ENCODE results near the gene NECTIN4.

Gene NECTIN4

GRCh38 chr1:161082996-161083747 is 6.2 kb downstream of the NECTIN4 start:
- peak; percentile 38 for DNase-seq (ENCODE audit: extremely low read depth, low read depth)
- TF ChIP-seq, protein P1, sequence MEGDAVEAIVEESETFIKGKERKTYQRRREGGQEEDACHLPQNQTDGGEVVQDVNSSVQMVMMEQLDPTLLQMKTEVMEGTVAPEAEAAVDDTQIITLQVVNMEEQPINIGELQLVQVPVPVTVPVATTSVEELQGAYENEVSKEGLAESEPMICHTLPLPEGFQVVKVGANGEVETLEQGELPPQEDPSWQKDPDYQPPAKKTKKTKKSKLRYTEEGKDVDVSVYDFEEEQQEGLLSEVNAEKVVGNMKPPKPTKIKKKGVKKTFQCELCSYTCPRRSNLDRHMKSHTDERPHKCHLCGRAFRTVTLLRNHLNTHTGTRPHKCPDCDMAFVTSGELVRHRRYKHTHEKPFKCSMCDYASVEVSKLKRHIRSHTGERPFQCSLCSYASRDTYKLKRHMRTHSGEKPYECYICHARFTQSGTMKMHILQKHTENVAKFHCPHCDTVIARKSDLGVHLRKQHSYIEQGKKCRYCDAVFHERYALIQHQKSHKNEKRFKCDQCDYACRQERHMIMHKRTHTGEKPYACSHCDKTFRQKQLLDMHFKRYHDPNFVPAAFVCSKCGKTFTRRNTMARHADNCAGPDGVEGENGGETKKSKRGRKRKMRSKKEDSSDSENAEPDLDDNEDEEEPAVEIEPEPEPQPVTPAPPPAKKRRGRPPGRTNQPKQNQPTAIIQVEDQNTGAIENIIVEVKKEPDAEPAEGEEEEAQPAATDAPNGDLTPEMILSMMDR (IDR thresholded peaks at IDR 0.05; ENCODE audit: low read depth, low read length, missing control alignments), result no peak
- H3K4me3 ChIP-seq (replicated peaks; ENCODE audit: low read depth, low read length), result no peak overlapping the region

- TF ChIP-seq, protein P1 (IDR thresholded peaks at IDR 0.05; ENCODE audit: low read depth, low read length, missing control alignments), result no peak
- DNase-seq (ENCODE audit: extremely low read depth, low read depth), result no peak
- no peak overlapping the region for H3K4me3 ChIP-seq (replicated peaks; ENCODE audit: low read depth, low read length)
These were observed 6.9 kb downstream of the NECTIN4 start for GRCh38 chr1:161082483-161082882.

DNA sequence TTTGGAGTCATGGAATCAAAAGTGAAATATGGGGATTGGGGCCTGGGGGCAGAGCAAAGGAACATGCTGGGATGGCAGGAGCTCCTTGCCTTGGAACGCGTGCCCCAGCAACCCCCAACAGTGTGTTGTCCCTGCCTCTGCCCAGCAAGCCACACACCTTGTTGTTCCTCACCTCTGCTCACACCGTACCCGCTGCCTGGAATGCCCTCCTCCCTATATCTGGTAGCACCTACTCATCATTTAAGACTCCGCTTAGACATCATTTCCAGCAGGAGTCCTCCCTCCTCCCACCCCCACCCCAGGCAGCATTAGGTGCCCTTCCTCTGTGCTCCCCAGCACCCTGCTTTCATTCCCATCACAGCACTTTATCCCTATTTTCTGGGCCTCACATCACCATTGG is 7.8 kb downstream of the NECTIN4 start:
- no peak for DNase-seq (ENCODE audit: extremely low read depth, low read depth)
- H3K4me3 ChIP-seq (replicated peaks; ENCODE audit: low read depth, low read length), result no peak overlapping the region
- TF ChIP-seq, protein P1 (IDR thresholded peaks at IDR 0.05; ENCODE audit: low read depth, low read length, missing control alignments), result no peak

- TF ChIP-seq, protein P1 (IDR thresholded peaks at IDR 0.05; ENCODE audit: low read depth, low read length, missing control alignments), result no peak
- DNase-seq (ENCODE audit: extremely low read depth, low read depth), result no peak
These were observed 8.6 kb downstream of the NECTIN4 start for GRCh38 chr1:161080441-161081405.

GRCh38 chr1:161079436-161080110 is 9.8 kb downstream of the NECTIN4 start:
- TF ChIP-seq, protein P1 (IDR thresholded peaks at IDR 0.05; ENCODE audit: low read depth, low read length, missing control alignments), result no peak
- H3K4me3 ChIP-seq (replicated peaks; ENCODE audit: low read depth, low read length), result no peak overlapping the region
- no peak for DNase-seq (ENCODE audit: extremely low read depth, low read depth)

More at GRCh38 chr1:161080441-161081405, 8.6 kb downstream of the NECTIN4 start:
- no peak overlapping the region for H3K4me3 ChIP-seq (replicated peaks; ENCODE audit: low read depth, low read length)

DNA sequence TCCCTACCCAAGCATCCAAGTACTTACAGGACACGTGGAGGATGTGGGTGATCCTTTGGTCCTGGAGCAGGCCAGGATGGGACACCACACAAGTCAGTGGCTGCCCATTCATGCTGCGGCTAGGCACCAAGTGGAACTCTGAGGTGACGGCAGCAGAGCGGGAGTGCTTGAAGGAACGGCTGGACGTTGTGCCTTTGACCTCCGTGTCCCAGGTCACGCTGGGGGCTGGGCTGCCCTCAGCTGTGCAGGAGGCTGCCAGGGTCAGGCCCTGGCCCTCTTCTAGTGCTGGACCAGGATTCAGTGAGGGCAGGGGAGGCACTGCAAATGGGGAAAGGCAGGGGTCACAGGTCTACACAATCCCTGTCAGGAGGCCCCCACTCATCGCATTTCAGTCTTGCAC is 11.9 kb downstream of the NECTIN4 start:
- TF ChIP-seq, protein P1 (IDR thresholded peaks at IDR 0.05; ENCODE audit: low read depth, low read length, missing control alignments), result no peak
- H3K4me3 ChIP-seq (replicated peaks; ENCODE audit: low read depth, low read length), result no peak overlapping the region
- no peak for DNase-seq (ENCODE audit: extremely low read depth, low read depth)

Measured in HFF-Myc (cell line).